Measurements from ENCODE around the gene BABAM2.
"Not testable (repeated sequence)": the region's sequence is repeated elsewhere in the genome, so short reads cannot be mapped to it uniquely, and the experiment has no call there.

The BABAM2 gene

DNA sequence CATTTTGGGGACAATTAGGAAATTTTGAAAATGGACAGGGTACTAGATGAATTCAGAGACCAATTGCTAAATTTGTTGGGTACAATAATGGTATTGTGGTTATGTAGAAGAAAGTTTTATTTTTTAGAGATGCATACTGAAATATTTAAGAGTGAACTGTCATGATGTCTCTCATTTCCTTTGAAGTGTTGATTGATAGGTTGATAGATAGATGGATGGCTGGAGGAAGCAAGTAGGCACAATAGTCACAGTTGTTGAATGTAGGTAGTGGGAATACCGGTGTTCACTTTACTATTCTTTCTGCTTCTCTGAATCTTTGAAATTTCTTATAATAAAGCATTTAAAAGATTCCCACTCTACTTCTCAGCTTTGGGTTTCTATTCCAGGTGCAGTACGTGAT, 350.4 kb downstream of the BABAM2 start:
- DNase-seq (ENCODE audit: low read depth in 3 of 3): no peak

DNA sequence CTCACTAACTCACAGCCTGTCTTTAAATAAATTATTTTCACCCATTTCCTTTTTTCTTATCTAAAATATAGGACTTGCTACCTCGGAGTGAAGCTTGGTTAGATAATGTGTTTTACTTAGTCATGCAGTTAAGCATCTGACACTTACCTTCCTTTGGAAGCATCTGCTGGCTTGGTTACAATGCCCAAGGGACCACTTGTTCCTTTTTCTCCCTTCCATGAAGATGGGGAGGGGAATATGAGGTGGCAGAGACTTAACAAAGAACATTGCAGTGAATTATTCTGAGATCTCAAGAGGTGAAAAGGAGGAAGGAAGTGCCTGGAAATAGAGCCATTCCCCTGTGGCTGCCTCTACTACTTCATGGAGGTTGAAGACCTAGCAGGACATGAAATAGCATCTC, 356.8 kb downstream of the BABAM2 start:
- no peak for DNase-seq (ENCODE audit: low read depth in 3 of 3)

DNA sequence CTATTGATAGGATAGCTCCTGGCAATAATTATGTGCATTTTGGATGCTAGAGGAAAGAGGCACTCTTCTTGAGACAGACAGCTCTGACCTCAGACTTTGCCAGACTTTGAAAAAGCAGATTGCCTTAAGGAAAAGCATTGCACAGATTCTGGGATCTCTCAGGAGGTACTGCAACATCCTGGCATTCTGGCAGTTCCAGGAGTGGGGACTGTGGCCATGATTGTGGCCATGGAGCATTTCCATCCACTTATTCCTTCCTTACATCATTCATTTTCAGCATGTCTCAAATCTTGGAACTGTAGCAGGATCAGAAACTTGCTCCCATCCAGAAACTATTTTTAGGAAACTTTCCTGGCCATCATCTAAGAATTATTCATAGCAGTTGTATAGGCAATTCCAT, 357.2 kb downstream of the BABAM2 start:
- no peak for DNase-seq (ENCODE audit: low read depth in 3 of 3)

DNA sequence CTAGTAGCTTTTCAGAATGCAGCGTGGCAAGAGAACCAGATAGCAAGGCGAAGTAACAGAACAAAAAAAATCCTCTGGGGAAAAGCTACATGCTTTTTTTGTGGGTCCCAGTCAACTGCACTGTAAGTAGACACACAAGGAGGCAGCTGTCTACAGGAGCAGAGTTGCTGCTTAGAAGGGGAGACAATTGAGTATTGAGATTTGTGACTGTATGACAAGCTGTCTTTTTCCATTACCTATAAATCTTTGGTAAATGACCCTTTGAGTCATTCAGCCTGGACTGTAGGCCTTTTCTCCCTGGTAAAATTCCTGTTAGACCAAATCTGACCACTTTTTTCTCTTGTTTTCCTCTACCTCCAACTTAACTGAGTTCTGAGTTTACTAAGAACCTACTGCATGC, 358.0 kb downstream of the BABAM2 start:
- DNase-seq (ENCODE audit: low read depth in 3 of 3): no peak

DNA sequence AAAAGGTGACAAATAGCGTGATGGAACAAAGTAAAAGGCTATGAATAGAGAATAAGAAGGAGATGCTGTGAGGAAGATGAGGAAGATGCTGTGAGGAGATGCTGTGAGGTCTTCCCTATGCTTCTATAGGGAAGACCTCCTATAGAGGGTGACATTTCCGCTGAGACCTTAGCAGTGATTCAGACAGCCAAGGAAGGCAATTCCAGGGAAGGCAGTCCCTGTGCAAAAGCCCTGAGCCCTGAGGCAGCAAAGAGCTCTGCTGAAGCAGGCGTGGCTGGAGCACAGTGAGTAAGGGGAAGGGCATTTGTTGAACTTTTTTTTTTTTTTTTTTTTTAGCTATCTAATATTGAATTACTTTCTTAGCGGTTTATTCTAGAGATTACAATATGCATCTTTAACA, 359.5 kb downstream of the BABAM2 start:
- no peak for DNase-seq (ENCODE audit: low read depth in 3 of 3)

DNA sequence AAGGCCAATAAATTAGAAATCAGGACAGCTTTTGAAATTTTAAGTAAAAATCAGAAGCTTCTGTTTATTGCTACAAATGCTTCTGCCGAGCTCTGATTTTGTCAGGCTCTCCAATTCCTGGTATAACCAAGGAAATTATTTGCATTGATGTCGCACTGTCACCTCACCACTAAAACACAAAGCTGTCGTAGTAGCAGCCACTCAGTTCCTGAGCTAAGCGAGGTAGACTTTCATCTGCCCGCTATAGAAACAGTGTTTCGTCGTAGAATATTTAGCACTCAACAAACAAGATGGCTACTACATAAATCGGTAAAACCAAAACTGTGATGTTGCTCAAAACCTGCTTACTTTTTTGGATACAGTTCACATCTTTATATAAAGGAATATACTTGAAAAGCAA, 360.8 kb downstream of the BABAM2 start:
- no peak for DNase-seq (ENCODE audit: low read depth in 3 of 3)

DNA sequence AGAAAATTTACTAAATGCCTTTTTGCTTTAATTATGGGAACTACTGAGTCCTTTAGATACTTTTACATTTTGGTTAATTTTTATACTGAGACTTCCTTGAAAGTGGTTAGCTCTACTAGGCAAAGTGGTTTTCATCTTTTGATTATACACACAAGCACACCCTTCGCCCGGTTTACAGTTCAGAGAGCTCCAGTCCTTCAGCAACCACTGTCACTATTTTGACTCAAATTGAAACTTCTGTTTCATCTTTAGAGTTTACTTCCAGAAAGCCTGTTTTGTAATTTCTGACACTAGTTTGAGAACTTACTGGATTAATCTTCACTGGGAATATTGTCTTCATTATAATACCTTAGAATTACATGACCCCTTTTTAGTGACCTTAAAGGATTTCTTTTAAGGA, 361.8 kb downstream of the BABAM2 start:
- DNase-seq (ENCODE audit: low read depth in 3 of 3): peak in 1 of 3 experiments; percentile 26

DNA sequence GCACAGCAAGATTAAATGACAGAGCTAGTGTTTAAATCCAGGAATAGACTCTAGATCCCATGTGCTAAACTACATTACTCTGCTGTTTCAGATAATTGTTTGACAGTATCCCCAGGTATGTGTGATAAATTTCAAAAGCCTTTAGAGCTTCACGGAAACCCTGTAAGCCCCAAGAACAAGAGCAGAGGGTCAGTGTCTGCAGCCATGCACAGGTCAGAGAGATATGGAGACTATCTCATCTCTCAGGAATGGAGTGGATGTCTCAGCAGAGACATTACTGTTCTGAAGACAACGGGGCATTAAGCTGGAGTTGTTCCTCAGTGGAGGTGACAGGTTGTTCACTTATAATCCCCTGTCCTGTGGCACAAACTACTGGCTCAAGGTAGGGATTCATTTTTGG, 363.0 kb downstream of the BABAM2 start:
- DNase-seq (ENCODE audit: low read depth in 3 of 3): no peak

DNA sequence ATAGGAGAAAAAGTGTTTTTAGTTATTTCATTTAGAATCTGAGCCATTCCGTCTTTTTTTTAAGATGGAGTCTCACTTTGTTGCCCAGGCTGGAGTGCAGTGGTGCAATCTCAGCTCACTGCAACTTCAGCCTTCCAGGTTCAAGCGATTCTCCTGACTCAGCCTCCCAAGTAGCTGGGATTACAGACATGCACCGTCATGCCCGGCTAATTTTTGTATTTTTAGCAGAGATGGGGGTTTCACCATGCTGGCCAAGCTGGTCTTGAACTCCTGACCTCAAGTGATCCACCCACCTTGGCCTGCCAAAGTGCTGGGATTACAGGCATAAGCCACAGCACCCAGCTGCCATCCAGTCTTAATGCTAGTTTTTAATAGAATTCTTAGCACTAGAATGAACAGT, 364.7 kb downstream of the BABAM2 start:
- not testable (repeated sequence) for DNase-seq (ENCODE audit: low read depth in 3 of 3)

DNA sequence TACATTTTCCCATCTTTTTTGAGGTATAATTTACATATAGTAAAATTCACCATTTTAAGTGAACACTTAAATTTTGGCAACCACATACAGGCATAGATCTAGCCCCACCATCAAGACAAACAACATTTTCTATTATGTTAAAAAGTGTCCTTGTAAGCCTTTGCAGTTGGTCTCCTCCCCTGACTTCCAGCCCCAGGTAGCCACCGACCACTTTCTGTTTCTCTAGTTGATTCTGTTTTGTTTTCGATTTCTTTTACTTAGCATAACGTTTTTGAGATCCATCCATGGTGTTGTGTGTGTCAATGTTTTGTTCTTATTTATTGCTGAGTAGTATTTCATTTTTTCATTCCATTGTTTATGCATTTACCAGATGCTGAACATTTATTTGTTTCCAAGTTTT, 366.7 kb downstream of the BABAM2 start:
- no peak for DNase-seq (ENCODE audit: low read depth in 3 of 3)

DNA sequence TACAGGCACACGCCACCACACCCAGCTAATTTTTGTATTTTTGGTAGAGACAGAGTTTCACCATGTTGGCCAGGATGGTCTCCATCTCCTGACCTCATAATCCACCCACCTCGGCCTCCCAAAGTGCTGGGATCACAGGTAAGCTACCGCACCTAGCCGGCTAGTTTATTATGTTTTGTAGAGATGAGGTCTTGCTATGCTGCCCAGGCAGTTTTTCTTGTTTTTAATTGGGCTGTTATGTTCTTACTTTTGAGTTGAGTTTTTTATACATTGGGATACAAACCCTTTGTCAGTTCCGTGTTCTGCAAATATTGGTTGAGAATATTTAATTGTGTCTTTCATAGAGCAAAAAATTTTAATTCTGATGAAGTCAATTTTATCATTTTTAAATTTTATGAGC, 368.7 kb downstream of the BABAM2 start:
- not testable (repeated sequence) for DNase-seq (ENCODE audit: low read depth in 3 of 3)

DNA sequence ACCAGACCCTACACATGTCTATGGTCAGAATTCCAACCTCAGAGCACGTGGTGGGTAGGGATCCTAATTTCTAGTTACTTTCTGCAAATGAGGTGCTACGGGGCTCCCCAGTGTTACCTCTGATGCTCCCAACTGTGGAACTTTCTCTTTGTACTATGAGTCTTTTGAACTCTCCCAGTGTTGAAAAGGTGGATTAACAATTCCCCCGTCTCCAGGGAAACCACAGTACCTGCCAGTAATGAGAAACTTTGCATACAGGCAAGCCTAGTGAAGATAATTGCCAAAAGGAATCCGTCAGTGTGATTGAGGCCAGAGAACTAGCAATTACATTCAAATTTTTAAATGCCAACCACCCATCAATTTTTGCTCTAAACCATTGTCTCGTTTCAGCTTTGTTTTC, 373.2 kb downstream of the BABAM2 start:
- no peak for DNase-seq (ENCODE audit: low read depth in 3 of 3)

DNA sequence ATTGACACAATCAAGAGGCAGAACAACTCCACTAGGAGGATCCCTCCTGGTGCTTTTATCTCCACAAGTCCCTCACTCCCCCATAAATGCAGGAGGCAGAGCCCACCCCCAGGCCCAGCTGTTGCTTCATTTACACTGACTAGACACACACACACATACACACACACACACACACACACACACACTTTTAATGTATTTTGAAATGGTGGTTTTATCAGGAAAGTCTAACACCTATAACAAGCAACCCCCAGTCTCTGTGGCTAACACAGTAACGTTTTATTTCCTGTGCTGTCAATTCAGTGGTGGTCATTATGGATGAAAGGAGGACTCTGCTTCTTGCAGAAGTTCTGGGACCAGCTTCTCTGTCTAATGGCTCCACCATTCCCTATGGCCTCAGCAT, 376.8 kb downstream of the BABAM2 start:
- no peak for DNase-seq (ENCODE audit: low read depth in 3 of 3)

DNA sequence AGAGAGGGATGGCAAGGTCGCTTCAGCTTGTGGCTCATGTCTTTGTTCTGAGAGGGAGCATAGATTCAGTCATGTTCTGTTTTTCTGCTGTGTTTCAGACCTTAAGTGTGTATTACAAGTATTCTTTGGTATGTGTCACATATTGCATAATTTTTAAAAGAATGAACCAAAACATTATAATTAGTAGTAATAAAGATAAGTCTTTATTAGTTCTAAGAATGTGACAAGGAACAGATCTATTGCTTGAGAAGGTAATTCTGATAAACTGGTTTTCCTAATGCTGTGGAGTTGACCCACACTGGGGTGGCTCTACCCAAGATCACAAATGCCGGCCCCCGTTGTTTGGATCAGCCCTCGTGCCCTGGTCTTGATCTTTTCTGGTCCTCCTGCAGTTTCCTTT, 377.9 kb downstream of the BABAM2 start:
- DNase-seq (ENCODE audit: low read depth in 3 of 3): no peak

DNA sequence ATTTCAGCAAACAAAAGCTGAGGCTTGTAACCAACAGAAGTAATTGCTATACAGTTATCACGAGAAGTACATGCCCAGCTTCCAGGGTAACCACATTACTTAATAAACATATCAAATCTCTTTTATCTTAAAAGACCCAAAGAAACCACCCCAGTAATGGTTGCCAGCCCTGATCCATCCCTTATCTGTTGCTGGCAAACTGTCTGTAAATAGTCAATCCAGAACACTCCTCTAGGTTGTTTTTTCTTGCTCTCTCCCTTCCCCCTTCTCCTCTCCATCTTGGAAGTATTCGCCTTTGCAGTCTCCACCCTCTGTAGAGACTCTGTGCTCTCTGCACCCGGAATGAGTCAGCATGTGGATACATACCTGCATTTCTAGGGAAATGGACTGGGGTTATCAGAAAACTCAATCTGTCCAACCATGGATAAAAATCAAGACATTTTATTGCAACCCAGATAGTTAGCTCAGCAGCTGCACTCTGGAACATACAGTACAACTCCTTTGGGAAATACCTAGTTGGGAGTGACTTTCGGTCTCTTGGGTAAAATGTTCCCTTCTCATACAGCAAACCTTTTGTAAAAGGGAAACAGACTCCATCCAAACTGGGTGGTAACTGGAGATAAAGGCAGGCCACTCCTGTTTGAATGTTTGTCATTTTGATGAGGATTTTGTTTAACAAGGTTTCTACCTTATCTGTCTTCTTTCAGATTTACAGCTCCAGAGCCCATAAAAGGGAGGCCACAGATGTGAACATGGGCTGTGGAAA, 378.7 kb downstream of the BABAM2 start:
- no peak for DNase-seq (ENCODE audit: low read depth in 3 of 3)

DNA sequence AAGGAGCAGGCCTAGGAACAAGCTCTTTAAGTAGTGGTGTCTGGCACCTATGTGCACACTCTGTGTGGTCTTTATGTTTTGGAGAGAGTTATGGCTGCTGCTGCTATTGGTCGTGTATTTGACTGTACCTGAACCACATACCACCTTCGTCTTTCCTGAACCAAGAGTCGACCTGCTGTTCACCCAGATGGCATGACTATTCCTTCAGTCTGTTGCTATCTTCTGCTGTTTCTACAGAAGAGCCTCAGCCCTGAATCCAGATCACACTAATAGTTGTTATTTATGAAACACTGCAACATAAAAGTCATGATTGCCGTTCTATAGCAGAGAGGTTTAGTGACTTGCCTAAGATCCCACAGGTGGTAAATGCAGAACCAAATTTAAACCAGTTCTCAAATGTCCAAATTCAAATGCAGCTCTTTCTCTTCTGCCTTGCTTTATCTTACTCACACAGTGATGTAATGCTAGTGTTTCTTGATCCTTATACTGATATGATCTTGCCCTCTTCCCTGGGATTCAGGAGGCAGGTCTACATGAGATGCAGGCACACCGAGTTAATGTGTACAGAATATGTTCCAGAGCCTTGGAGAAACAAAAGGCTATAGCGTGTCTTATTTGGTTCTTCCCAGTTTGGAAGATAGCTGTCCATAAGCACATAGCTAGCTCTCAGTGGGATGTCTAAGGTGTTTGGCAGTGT, 380.1 kb downstream of the BABAM2 start:
- no peak for DNase-seq (ENCODE audit: low read depth in 3 of 3)

DNA sequence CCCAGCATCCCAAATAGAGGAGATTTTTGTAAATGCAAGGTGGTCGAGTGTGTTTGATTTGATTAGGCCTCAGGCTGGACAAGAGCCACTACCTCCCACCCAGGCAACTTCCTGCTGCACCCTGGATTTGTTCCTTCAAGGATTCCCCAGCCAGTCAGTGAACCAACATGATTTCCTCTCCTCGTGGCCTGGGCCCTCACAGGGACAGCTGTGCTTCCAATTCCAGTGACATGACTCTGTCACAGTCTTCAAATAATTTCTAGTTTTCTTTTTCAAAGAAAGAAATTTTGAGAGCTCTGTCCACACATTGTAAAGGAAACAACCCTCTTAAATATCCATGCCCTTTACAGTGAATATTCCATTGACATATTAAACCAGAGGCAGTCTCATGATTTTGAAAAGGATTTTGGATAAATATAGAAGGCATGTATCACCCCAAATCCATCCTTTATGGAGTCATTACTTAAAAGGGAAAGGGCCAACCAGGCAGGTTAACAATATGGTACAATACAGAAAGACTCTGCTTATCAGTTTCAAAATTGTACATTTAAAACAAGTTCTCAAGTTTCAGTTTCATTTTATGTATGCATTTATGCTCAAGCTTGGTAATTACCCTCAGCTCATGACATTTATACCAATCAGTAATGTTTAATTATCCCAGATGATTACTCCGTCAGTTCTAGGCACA, 380.8 kb downstream of the BABAM2 start:
- DNase-seq (ENCODE audit: low read depth in 3 of 3): no peak

DNA sequence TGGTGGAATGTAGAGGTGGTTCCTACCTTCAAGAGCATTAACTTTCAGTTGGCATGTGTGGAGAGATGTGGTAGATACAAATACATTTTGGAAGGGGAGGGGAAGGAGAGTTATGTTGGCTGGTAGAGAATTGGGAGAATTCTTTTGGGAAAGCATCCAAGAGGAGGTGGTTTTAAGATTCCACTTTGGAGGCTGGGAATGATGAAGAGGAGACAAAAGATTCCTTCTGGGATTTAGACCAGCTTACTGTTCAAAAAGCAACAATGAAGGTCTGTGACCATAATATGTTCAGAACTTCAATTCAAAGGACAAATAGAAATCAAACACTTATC, 381.4 kb downstream of the BABAM2 start:
- no peak for DNase-seq (ENCODE audit: low read depth in 3 of 3)

DNA sequence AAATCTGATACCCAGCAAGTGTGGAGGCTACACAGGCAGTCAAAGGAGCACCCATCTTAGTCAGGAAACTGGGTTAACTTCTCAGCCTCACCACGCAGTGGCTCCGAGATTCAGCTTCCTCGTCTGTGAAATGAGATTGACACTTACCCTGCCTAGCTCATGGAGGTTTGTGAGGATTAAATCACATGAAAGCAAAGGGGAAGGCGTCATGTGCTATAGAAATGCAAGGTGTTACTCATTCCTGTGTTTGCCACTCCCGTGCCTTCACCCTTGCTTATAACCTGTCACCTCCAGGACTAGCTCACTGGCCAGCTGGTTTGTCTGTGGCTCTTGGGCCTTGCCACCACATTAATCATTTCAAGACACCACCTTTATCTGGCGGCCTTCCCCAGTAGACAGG, 383.2 kb downstream of the BABAM2 start:
- DNase-seq (ENCODE audit: low read depth in 3 of 3): no peak

DNA sequence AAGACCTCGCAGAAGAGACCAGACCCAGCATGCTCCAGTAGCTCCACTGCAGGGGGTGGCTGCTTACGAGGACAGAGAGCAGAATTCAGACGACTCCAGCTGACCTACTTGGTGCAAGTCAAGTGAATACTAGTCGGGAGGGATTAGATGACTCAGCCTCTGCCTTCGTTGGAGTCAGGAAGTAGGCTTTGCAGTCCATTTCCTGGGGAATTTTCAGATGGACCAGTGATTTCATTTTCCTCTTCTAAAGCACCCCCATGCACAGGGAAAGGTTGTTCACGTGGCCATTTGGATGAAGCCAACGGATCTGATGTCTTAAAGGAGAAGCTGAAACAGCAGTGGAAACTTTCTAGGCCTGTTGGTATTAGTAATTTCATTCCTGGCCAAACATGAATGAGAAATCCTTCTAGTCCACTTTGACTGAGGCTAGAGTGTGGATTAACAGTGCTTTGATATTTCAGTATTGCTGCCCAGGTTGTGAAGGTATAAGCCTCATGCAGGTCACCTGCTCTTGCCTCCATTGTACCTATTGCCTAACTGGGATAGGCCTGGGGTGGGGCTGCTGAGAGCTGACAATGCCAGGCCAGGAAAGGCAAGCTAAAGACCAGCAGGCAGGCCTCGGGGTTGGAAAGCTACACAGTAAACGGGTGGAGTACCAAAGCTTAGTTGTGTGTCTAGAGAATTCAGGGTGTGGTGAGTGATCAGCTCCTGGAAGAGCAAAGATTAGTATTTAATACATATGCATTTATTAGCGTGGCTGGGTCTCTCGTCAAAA, 384.6 kb downstream of the BABAM2 start:
- no peak for DNase-seq (ENCODE audit: low read depth in 3 of 3)

DNA sequence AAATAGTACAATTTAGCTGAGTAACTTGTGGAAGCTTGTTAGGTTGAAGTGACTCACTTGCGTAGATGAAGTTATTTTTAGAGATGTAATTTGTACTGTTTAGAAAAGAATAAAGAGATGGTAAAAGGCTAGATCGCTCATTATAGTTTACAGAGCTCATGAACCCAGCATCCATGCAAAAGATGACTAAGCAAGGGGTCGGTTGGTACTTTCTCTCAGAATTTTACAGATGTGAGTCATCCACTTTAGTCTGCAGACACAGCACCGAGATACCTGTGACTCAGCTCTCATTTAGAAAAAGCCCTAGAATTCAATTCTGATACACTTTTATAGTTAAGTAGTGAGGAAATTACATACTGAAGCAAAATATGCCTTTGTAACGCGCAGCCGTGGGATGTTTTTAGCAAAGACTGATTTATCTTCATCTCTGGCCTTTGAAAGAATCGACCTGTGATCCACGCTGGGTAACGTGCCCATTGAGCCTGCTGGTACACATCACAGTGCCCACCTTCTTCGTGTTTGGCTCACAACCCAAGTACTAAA, 385.6 kb downstream of the BABAM2 start:
- no peak for DNase-seq (ENCODE audit: low read depth in 3 of 3)

DNA sequence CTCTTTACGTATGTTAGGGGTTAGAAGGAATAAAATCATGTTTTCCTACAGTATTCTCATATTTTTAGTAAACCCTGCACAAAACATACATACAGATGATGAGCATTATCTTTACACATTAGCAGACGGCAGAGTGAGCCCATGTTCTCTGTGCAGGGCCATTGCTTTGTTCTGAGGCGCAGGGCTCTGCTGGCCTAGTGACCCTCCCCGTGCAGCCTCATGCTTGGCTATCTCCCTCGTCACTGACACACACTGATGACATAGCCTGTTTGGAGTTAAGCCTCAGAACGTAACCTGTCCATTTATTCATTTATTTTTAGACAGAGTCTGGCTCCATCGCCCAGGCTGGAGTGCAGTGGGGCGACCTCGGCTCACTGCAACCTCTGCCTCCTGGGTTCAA, 386.3 kb downstream of the BABAM2 start:
- DNase-seq (ENCODE audit: low read depth in 3 of 3): no peak
